ENCODE data around the gene SDR39U1.

Gene SDR39U1

GRCh38 chr14:24430143-24430681, 12.4 kb downstream of the SDR39U1 start (continued):
- no peak for TF ChIP-seq INSM2 (tag by site-specific recombination; IDR thresholded peaks at IDR 0.05)
- TF ChIP-seq ZNF10 (tag by site-specific recombination; IDR thresholded peaks at IDR 0.05): 0 out of 2 replicates have a peak, but pooled peaks have one; percentile 21
- peak; percentile 95 for TF ChIP-seq SCRT1 (tag by site-specific recombination; IDR thresholded peaks at IDR 0.05; ENCODE audit: borderline replicate concordance)
- no peak for TF ChIP-seq ZNF704 (tag by site-specific recombination; IDR thresholded peaks at IDR 0.05)

DNA sequence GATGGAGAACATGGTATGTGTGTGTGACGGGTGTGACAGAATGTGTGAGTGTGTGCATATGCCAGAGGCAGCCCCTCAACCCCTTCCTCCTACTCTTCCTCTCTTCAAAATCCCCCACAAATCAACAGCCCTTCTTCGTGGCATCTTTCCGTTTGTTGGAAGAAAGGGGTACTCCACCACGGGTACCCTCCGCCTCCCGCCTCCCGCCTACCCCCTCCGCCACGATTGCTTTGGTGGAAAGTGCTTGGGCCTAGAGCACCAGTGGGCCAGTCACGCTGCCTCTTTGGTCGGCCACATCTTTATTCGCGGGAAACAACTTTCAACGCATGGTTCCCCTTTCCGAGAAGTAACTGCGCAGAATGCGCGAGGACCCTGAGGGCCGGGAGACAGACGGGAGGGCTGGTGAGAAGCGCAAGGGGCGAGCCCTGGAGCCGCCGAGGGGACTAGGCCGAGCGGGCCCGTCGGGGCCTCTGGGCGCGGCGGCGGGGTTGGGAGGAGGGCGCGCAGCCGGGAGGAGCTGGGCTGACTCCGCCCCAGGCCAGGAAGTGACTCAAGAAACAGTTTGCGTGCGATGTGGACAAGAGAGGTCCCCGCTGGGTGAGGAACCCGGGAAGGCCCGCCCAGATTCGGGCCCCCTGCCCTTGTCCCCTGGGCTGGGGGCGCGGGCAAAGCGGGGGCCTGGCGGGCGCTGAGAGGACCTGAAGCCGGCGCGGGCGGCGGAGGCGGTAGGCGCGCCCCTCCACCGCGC, 13.0 kb downstream of the SDR39U1 start, which contains the start of the genes CBLN3 and KHNYN:
Gene CBLN3 (minus strand): TSS at position 274 of the 748 bp plus-strand sequence. CDS start 614 bp downstream, outside the sequence.
Gene KHNYN (plus strand): TSS at position 560 of the 748 bp plus-strand sequence. CDS start 777 bp downstream, outside the sequence.
- peak within 1 kb of the TSS; percentile 94 for H3K27ac ChIP-seq (ENCODE audit: extremely low read depth, low read depth, low read length)
- POLR2A ChIA-PET: interaction anchor here (0.7 to 3.0 kb wide), 18 partner anchors 11 to 187 kb away, joined by 3 to 45 read pairs (median 4); partner anchors contain the start of genes CIDEB, NYNRIN, SDR39U1 and TINF2
- H3K4me1 ChIP-seq (ENCODE audit: control insufficient read depth, insufficient read depth, low read length): peaks cover 9% of the 10 kb centered on the region
- TF ChIP-seq ZNF747 (tag by site-specific recombination; IDR thresholded peaks at IDR 0.05) (no peak), ZNF596 (tag by site-specific recombination; IDR thresholded peaks at IDR 0.05) (0 out of 2 replicates have a peak, but pooled peaks have one; percentile 11), ZNF426 (tag by site-specific recombination; IDR thresholded peaks at IDR 0.05) (no peak), ZNF76 (tag by site-specific recombination; IDR thresholded peaks at IDR 0.05; ENCODE audit: borderline replicate concordance, low read depth) (no peak), ZNF350 (tag by site-specific recombination; IDR thresholded peaks at IDR 0.05) (no peak), ZSCAN30 (tag by site-specific recombination; IDR thresholded peaks at IDR 0.05) (no peak), PRDM1 (tag by site-specific recombination; IDR thresholded peaks at IDR 0.05) (no peak), ZNF157 (tag by site-specific recombination; IDR thresholded peaks at IDR 0.05) (no peak), ZNF626 (tag by site-specific recombination; IDR thresholded peaks at IDR 0.05) (no peak), ZFHX2 (tag by site-specific recombination; conservative IDR thresholded peaks at IDR 0.05) (peak; percentile 47; the same call in 1 of the 2 replicates), ZNF768 (tag by site-specific recombination; IDR thresholded peaks at IDR 0.05) (no peak), ZBTB10 (tag by site-specific recombination; IDR thresholded peaks at IDR 0.05) (peak; percentile 59; the same call in 1 of the 2 replicates), ATF2 (tag by site-specific recombination; IDR thresholded peaks at IDR 0.05; ENCODE audit: low read depth) (no peak), ZNF791 (tag by site-specific recombination; IDR thresholded peaks at IDR 0.05) (no peak), ZNF214 (tag by site-specific recombination; IDR thresholded peaks at IDR 0.05; ENCODE audit: borderline replicate concordance) (no peak), ZNF311 (tag by site-specific recombination; IDR thresholded peaks at IDR 0.05; ENCODE audit: borderline replicate concordance) (no peak), SP3 (tag by site-specific recombination; IDR thresholded peaks at IDR 0.05) (peak; percentile 72), ZNF133 (tag by site-specific recombination; IDR thresholded peaks at IDR 0.05) (no peak), ZNF513 (tag by site-specific recombination; IDR thresholded peaks at IDR 0.05) (peak; percentile 70; the same call in 1 of the 2 replicates), ZNF16 (tag by site-specific recombination; IDR thresholded peaks at IDR 0.05; ENCODE audit: low read depth) (no peak)
- TF ChIP-seq, protein P1, sequence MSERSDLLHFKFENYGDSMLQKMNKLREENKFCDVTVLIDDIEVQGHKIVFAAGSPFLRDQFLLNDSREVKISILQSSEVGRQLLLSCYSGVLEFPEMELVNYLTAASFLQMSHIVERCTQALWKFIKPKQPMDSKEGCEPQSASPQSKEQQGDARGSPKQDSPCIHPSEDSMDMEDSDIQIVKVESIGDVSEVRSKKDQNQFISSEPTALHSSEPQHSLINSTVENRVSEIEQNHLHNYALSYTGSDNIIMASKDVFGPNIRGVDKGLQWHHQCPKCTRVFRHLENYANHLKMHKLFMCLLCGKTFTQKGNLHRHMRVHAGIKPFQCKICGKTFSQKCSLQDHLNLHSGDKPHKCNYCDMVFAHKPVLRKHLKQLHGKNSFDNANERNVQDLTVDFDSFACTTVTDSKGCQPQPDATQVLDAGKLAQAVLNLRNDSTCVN (tag by site-specific recombination; optimal IDR thresholded peaks at IDR 0.05): peak; percentile 91

More for the DNA sequence above, 13.0 kb downstream of the SDR39U1 start, which contains the start of the genes CBLN3 and KHNYN:
- H3K9me3 ChIP-seq (ENCODE audit: control insufficient read depth, insufficient read depth, low read depth, low read length): no peaks in the 10 kb centered on the region
- peaks cover 0 to 33% of the 10 kb centered on the region in 2 experiments; a peak in 2 of 3 replicates for H3K36me3 ChIP-seq (ENCODE audit: control insufficient read depth in 2 of 2, insufficient read depth in 1 of 2, low read length in 2 of 2)
- CTCF ChIA-PET: interaction anchor here (0.7 to 13.9 kb wide), 10 partner anchors 50 to 214 kb away, joined by 3 to 468 read pairs (median 31); partner anchors contain the start of genes ADCY4, CIDEB, LTB4R2 and MDP1
- peak within 1 kb of the TSS; percentile 65 for H3K4me3 ChIP-seq (ENCODE audit: low read depth, low read length)
